Muscle of back (tissue), 11 donors: ENCODE results near the gene ACBD6. TPM values are rescaled to one million over a fixed set of nuclear protein-coding genes. Genes with fewer than 3 reads are reported as not detected.

Experiments
- DNase-seq, 3 donors: peaks; one replicate each; pipeline versions ENCODE4 v3.0.0 to v3.0.0-alpha.2; 2013
- polyA plus RNA-seq, 10 donors: library from polyadenylated mRNA; unstranded; fragments of 120-200 nt; gene quantifications; one replicate each; pipeline ENCODE4 v1.2.1, GENCODE V29; 2013; ENCODE audit not compliant: insufficient read length in 10 of 10

ACBD6 gene
- polyA plus RNA-seq, 10 donors = 39.9 to 53.6 (median 49.5) TPM

DNA sequence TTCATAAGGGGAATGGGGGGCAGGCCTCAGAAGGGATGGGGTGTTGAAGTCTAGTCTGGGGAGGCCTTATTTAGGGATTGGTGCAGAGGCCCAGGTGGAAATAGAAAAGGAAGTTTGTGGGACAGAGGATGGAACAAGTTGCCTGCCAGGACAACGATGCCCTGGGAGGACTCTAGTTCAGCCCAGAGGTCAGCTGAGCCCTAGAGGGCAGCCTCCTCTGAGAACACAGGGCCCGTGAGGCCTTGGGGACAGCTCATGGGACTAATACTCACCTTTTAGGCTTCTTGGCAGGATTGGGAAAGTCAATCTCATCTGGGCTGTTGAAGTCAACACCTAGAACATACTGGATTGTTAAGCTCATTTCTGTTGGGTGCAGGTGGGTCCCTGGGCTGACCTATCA lies 229.3 kb downstream of the ACBD6 start:
- DNase-seq = no peak

DNA sequence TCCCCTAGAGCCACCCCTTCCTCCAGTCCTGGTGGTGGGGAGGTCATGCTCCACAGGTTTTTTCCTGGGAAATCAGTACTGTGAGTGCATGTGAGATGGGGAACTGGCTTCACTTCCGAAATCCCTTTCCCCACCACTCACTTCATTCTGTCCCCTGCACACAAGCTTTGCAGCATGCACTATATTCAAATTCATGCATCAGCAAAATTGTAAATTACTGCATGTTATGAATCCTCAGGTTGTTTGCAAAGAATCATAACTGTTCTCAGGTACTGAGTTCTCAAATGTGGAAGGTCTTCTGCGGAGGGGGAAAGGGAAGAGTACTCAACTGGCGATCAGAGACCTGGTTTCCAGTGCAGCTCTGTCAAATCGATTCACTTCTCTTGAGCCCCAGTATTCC lies 230.0 kb downstream of the ACBD6 start:
- no peak for DNase-seq

DNA sequence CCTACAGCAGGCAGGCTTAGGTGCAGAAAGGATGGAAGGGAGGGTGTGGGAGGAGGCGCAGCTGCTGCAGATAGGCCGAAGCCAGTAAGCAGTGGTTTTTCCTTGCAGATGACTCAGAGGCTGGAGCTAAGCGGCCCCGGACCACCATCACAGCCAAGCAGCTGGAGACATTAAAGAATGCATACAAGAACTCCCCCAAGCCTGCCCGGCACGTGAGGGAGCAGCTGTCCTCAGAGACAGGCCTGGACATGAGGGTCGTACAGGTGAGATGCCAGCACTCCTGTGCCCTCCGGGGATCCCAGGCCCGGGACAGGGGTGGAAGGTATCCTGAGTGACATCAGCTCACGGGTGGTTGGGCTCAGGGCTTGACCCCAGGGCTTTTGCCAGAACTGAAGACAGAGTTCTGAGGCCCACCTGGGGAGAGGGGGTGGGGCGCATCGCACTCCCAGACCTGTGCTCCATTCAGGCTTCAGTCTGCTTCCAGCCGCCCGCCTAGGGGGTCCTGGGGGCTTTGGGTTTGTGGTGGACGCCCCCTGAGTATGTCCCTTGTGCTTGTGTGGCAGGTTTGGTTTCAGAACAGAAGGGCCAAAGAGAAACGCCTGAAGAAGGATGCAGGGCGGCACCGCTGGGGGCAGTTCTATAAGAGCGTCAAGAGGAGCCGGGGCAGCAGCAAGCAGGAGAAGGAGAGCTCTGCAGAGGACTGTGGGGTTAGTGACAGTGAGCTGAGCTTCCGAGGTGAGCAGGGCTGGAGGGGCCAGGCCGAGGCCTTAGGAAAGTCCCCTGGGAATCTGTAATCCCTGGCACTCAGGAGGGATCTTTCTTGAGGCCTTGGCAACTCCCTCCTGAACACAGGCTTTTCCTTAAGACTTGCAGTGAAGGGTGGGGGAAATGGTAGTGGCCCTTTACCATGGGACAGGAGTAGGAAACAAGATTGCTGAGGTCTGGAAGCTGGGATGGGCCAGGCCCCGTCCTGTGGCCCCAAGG lies 230.8 kb downstream of the ACBD6 start:
- peak; percentile 47 to 82 (median 59) for DNase-seq

DNA sequence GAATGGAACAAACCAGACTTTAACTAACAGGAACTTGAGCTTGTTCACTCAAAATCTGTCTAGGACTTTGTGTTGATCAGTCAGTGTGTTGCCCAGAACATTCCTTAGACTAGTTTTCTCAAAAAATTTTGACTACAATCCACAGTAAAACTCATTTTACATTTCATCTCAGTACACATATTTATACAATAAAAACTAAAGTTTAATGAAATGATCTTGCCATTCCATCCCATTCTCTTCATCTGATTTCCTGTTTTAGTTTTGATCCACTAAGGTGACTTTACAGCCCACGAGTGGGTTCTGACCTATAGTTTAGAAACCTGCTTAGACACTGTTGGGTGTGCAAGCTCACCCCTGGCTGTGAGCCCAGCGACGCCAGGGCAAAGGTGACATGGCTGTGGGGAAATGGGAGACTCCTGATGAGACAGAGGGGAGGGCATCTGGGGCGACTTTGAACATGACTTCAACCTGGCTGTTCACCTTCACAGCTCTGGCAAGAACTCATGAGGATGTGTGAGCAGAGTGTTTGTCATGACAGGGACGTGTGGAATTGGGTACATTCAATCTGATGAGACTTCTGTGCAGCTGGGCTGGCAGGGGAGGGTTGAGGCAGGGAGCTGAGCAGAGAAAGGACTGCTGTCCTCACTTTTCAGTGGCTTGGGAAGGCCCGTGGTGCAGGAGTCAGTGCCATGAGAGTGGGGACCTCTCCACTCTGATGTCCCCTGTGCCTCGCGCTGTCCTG lies 231.7 kb downstream of the ACBD6 start:
- no peak for DNase-seq

DNA sequence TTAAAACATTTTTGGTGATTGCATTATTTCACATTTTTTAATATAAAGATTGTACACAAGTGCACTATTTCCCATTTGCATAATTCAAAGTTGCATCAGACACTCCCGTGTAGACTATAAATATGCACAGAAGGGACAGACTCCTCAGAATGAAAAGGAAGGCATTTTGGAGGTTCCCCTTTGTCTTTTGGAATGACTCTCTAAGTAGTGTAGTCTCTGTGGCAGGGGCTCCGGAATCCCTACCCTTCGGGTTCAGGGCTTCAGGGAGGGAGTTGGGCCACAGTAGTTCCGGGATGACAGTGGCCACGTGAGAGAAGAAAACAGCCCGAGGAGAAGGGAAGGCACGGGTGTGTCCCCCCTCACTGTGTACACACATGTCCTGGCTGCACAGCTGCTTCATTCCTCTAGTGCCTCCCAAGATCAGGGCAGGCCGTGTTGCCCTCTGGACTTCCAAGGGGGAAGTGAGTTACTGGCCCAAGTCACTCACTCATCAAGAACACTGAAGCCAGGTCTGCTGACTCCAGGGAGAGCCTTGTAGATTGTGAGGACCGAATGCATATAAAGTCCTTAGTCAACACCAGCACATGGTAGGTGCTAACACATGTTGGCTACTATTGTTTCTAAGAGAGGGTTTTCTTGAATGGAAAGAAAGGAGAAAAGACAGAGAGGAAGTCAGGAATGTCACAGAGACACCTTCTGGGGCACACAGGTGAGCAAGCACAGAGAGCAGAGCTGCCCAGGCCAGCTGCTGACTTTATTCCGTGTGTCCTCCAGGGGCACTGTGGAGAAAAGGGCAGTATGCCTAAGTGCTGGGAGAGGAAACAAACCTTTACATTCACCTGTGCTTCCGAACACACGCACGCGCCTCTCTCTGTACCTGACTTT lies 232.5 kb downstream of the ACBD6 start:
- DNase-seq = peak in 1 of 3 donors; percentile 26

DNA sequence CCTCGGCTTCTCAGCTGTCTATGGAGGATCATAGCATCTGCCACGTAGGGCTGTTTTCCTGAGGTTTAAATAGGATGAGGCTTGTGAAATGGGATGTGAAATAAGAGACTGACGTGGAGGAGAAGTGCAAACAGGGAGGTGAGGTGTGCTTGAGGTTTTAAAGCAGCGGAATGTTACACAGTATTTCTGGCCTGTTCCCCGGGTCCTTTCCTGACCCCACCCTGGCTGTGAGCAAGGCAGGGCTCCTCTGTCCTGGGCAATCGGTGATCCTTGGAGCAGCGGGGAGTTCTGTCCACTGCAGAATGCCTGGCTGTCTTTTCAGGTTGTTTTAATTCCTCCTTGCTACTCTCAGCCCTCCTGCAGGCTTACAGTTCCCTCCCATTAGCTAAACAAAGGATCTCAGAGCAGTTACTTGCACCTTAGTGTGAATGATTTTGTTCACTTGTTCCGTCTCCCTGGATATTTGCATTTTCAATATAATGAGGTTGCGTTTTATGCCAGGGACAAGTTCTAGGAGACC lies 233.8 kb downstream of the ACBD6 start:
- no peak for DNase-seq

DNA sequence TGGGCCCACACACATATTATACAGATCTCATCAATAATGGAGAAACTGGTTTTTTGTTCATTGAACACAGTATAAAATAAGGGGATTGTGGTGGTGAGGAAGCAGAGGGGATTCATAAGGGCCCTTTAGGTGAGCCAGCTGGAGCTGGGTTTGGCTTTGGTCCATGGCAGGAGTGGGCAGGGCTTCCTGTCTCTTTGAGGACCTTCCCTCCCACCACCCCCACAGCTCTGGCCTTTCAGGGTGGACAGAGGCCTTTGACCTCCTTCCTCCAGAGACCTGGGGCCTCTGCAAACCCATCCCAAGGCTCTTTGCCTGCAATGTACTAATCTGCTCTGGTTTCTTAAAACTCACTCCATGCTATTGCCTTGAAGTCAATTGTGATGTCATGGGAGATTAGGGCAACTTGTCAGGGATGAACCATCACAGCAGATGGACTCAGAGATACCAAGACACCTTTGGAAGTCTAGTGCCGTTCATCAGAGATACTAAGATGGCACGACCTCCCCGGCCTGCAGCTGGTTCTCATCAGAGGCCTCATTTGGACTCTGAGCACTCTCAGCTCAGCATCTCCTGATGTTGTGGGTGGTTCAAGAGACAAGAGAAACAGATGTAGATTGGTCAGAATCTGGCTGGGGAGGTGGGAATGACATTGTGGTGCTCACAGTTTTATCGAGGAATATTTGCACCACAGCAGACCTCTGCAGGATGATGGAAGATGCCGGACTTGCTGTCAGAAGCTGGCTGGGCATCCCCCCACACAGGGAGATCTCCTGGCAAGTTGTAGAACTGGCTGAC lies 234.4 kb downstream of the ACBD6 start:
- no peak for DNase-seq

DNA sequence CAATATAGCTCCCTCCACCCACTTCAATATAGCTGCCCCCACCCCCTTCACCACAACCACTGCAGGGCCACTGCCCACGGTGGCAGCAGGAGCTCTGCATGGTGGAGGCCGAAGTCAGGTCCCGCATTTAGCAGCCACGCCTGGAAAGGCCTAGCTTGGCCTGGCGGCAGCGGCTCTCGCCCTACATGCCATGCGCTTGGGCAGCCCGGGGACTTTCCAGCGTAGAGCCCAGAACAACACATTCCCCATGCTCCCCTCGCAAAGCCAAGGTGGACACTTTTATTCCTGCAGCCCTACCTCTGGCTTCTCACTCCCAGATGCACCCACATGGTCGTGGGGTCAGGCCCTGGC lies 235.2 kb downstream of the ACBD6 start:
- DNase-seq = no peak

DNA sequence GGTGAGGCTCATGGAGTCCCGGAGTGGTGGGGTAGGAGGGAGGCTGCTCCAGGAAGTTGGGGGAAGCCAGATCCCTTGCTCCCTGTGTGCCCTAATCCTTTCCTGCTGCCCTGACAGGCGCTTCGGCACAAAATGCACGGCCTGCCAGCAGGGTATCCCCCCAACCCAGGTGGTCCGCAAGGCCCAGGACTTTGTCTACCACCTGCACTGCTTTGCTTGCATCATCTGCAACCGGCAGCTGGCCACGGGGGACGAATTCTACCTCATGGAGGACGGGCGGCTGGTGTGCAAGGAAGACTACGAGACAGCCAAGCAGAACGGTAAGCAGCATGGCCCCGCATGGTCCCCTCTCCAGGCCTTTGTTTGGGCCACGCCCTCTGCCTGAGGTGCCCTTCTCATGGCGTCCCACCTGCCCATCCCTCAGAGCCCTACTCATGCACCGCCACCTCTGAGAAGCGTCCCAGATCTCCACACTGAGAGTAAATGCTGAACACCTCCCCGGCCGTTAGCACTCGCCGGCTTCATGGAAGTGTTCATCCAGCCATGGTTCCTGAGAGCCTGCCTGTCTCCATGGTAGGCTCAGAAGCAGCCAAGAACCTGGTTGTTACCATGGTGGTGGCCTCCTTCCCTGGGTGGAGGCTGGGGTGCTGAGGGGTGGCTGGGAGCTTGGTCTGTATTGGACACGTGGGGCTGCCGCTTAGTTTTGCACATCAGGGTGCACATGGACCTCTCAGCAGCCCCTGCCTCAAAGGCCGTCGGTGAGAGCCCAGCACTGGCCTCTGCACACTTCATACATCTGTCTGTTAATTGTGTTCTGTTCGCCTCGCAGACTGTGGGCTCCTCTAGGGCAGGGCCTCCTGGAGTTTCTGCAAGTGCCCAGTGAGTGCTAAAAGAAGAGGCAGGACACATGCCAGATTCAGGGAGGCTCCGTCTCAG lies 235.8 kb downstream of the ACBD6 start:
- DNase-seq = no peak

DNA sequence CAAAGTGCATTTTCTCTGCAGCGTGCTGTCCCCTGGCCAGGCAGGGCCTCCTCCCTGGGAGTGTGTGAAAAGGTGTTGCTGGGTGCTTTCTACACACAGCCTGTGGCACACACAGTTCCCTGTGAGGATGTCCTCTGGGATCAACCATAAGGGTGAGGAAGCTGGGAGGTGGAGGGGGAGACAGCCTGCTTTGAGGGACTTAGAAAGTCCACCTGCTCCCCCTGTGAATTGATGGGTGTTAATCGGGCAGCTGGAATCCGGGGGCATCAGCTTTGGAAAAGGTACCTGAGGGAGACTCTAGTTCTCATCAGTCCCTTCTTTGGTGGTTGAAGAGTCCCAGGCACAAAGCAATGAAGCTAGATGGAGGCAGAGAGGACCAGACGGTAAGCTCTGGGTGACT lies 236.5 kb downstream of the ACBD6 start:
- no peak for DNase-seq

DNA sequence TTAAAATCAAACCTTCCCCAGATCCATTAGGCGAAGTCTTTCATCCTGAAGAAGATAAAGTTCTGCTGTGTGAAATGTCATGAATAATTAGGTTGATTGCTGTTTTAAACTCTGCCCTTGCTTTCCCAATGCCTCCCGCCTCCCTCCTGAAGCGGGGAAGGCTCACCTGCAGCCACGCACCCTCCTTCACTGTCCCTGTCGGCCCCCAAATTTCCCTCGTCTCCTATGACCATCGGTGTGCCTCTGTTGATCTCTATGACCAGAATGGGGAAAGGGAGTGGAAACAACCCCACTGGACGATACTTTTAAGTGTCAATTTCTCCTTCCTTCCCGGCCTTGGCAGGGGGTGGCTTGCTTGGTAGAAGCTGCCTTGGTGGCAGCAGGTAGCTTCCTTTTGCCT lies 237.2 kb downstream of the ACBD6 start:
- no peak for DNase-seq

DNA sequence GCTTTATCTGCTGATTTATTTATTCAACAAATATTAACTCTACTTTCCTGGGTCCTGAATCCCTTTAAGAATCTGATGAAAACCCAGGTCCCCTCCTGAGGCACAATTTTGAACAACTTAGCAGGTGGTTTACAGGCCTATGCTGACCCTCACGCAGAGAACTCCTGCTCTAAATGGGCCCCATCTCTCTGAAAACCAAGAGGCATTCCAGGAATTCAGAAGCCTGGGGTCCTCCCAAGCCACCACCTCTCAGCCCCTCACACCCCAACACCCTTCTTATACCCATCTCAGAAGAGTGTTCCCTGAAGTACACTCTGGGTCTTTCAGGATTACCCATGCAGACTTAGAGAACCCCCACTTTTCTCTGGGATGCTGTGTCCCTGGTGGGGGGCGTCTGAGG lies 237.8 kb downstream of the ACBD6 start:
- DNase-seq = no peak

DNA sequence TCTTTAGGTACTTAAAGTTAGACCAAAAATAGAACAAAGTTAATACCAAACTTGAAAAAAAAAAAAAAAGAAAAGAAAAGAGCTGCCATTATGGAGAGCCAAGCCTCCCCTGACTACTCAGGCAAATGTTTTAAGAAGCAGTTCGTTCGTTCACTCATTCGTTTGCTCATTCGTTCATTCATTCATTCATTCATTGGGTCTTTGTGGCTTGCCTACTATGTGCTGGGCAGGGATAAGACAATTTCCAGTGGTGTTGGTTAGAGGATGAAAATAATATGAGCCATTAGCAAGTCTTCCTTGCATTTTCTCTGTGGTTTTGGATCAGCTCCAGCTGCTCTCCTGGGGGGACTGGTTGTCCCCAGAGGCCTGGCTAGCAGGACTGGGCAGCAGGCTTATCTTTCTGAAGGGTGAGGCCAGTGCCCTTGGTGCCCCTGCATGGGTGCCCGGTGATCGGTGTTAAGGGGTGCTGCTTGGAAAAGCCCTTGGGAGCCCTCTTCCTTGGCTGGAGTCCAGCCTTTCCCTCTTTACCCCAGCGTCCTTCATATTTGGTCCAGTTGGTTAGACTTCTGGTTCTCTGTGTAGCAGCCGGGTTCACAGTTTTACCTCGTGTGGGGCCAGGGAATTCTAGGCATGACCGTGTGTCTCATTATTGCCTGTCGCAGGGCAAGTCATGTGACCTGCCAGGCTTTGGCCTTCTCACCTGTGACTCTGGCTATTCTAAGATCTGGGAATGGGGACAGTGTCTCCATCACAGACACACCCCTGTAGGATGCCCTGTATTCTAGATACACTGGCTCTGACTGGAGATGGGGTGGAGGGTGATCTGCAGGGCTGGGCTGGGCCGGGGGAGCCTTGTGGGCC lies 239.5 kb downstream of the ACBD6 start:
- DNase-seq = no peak

DNA sequence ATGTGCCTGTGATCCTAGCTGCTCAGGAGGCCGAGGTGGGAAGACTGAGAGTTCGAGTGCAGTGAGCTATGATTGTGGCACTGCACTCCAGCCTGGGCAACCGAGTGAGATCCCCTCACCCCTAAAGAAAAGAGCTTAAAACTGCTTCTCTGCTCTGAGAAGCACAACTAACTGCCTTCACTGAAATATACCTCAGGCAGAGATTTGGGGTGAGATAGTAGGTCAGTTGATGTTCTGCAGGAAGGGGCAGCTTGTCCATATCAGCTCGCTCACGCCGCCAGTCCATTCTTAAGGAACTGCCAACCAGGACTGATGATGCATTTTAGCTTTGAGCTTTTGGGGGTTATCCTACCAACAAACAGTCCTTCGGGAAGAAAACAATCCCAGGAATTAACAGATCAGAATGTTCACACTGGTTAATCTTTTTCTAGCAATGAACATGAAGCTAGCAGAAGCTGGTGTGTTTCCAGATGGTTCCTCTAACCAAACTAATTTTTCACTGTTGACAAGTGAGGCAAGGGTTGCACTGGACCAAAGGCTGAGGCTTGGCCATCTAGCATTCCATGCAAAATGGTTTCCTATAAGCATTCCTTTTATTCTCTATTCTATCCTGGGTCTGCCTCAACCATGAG lies 240.7 kb downstream of the ACBD6 start:
- no peak for DNase-seq

DNA sequence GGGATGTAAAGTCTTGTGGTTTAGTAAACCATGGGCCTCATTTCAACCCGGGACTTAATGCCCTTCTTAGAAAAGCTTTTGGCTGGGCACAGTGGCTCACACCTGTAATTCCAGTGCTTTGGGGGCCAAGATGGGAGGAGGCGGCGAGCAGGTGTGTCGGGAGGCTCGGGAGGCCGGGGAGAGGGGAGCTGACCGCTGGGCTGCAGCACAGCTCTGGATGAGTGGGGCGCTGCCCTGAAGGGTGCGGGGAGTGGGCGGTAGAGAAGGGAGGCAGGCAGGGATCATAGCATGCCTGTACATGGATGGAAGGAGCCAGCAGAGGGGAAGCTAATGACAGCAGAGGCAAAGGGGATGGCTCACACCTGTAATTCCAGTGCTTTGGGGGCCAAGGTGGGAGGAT lies 241.3 kb downstream of the ACBD6 start:
- DNase-seq = no peak

DNA sequence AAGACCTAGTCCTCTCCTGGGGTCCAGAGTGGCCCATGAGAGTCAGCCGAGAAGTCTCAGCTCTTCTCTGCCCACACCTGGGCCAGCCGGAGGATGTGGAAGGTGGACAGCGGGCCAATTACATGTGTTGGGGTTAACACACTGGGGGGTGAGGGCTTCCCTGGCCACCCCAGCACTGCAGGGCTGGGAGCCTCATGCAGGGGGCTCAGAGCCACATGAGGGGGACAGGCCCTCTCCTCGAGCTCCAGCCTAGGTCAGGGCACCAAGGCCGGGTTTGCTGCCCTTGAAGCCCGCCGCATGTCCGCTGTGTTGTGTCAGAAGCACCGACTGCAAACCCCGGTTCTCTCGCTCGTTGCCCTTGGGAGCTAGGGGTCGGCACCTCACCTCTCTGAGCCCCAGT lies 241.8 kb downstream of the ACBD6 start:
- no peak for DNase-seq

DNA sequence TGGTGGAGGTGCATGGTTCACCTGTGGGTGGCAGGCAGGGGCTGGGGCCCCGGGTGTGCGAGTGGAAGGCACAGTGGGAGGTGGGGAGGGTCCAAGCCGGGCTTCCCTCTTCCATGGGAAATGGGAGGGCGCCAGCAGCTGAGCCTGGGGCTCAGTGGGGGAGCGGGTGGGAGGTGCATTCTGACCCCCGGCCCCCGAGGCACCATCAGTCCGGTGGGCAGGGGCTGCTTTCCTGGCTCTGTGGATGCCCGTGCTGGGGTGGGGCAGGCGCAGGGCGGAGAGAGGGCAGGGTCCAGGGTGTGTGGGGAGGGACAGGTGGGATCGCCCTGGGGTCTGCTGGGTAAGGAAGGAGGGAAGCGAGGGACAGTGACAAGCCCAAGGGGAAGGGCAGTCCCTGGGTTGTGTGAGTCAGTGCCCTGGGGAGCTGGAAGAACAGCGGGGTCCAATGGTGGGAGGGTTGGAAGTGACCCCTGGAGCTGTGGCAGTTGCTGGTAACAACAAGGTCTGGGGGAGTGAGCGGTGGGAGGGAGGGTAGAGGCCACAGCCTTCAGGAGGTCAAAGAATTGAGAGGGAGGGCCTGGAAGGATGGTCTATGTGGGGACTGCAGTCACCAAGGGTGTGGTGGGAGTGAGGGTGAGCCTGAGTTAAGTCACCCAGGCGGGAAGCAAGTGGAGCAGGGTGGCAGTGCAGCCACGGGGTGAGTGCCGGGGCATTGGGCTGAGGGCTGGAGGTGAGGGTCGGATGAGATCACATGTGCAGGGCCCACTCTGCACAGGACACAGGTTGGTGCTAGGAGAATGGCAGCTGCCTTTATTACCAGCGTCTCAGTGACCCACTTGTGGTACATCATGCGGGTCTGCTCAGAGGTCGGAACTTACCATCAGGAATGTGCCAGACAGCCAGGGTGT lies 242.7 kb downstream of the ACBD6 start:
- no peak for DNase-seq
